T-helper 2 cell treated with Interferon-gamma antibody and Interleukin-4, amounts not matched to agents 100 ng/mL and 5 ng/mL, for 36 hours (primary cell): Measurements from ENCODE around the gene DPP7. TPM values are rescaled to one million over a fixed set of nuclear protein-coding genes. Genes with fewer than 3 reads are reported as not detected.
"Not testable (repeated sequence)": the region's sequence is repeated elsewhere in the genome, so short reads cannot be mapped to it uniquely, and the experiment has no call there.

Experiments used
- intact Hi-C: fragments of 100-400 bp; cut with micrococcal nuclease; formaldehyde crosslinking; loops from one replicate; pipeline ENCODE4 v1.15.1; 2023
- total RNA-seq: library from RNA; stranded (reverse); gene quantifications from 2 replicates; pipeline ENCODE4 v1.2.3, GENCODE V29; 2022

DPP7 gene
- total RNA-seq, 1 donor from 2014 or later: 229 TPM

GRCh38 chr9:137129456-137130175, 15.1 kb upstream of the DPP7 start:
- intact Hi-C loops: loop anchor here (2.0 to 5.0 kb wide), 3 partner anchors 58 to 93 kb away; partner anchors contain the start of genes ANAPC2, NDOR1, RNF208 and SSNA1

- intact Hi-C loops: loop anchor here (2.0 to 5.0 kb wide), 3 partner anchors 58 to 94 kb away; partner anchors contain the start of genes ANAPC2, NDOR1, RNF208 and SSNA1
These were observed 14.4 kb upstream of the DPP7 start for GRCh38 chr9:137128862-137129455.

- intact Hi-C loops: loop anchor here (2.0 to 5.0 kb wide), 3 partner anchors 59 to 94 kb away; partner anchors contain the start of genes ANAPC2, NDOR1, RNF208 and SSNA1
These were observed 13.8 kb upstream of the DPP7 start for GRCh38 chr9:137128158-137128861.

- intact Hi-C loops: loop anchor here (1.0 to 5.0 kb wide), 4 partner anchors 32 to 95 kb away; partner anchors contain the start of genes ANAPC2, NDOR1, RNF208 and SSNA1
These were observed 13.0 kb upstream of the DPP7 start for GRCh38 chr9:137127301-137128157.

- intact Hi-C loops: loop anchor here (1.0 to 5.0 kb wide), 3 partner anchors 31 to 81 kb away; partner anchors contain the start of genes ANAPC2, NDOR1, SSNA1 and TMEM203
These were observed 12.3 kb upstream of the DPP7 start for GRCh38 chr9:137126786-137127185.

- intact Hi-C loops: not testable (repeated sequence)
These were observed 9.5 kb upstream of the DPP7 start for GRCh38 chr9:137123952-137124462.

GRCh38 chr9:137123468-137123837, 8.9 kb upstream of the DPP7 start:
- intact Hi-C loops: no loop called here

- intact Hi-C loops: not testable (repeated sequence)
These were observed 8.4 kb upstream of the DPP7 start for GRCh38 chr9:137122796-137123467.

- intact Hi-C loops: not testable (repeated sequence)
These were observed 7.6 kb upstream of the DPP7 start for GRCh38 chr9:137121927-137122795.

- intact Hi-C loops: loop anchor here (1.0 kb wide), 1 partner anchor 118 kb away; no protein-coding TSS in a partner anchor
These were observed 3.6 kb upstream of the DPP7 start for GRCh38 chr9:137118092-137118603.

GRCh38 chr9:137117269-137117731, 2.8 kb upstream of the DPP7 start:
- intact Hi-C loops: no loop called here

GRCh38 chr9:137116728-137117127, 2.2 kb upstream of the DPP7 start:
- intact Hi-C loops: no loop called here

- intact Hi-C loops: no loop called here
These were observed 1.5 kb upstream of the DPP7 start for GRCh38 chr9:137116027-137116507.

GRCh38 chr9:137115394-137116026, 977 bp upstream of the DPP7 start:
- intact Hi-C loops: no loop called here

- intact Hi-C loops: loop anchor here (1.0 kb wide), 4 partner anchors 19 to 109 kb away; partner anchors contain the start of genes MAN1B1 and SAPCD2
These were observed 317 bp downstream of the DPP7 start for GRCh38 chr9:137114220-137114612.

GRCh38 chr9:137113385-137114159, 961 bp downstream of the DPP7 start:
- intact Hi-C loops: loop anchor here (1.0 kb wide), 4 partner anchors 18 to 110 kb away; partner anchors contain the start of genes MAN1B1 and SAPCD2
